ENCODE results near the gene RFC3.

- TF ChIP-seq, protein P1, sequence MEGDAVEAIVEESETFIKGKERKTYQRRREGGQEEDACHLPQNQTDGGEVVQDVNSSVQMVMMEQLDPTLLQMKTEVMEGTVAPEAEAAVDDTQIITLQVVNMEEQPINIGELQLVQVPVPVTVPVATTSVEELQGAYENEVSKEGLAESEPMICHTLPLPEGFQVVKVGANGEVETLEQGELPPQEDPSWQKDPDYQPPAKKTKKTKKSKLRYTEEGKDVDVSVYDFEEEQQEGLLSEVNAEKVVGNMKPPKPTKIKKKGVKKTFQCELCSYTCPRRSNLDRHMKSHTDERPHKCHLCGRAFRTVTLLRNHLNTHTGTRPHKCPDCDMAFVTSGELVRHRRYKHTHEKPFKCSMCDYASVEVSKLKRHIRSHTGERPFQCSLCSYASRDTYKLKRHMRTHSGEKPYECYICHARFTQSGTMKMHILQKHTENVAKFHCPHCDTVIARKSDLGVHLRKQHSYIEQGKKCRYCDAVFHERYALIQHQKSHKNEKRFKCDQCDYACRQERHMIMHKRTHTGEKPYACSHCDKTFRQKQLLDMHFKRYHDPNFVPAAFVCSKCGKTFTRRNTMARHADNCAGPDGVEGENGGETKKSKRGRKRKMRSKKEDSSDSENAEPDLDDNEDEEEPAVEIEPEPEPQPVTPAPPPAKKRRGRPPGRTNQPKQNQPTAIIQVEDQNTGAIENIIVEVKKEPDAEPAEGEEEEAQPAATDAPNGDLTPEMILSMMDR (conservative IDR thresholded peaks at IDR 0.05), result no peak
- no peak for TF ChIP-seq EZH2 (IDR thresholded peaks at IDR 0.05; ENCODE audit: low read depth)
Measured at GRCh38 chr13:33789066-33789606, 28.8 kb upstream of the RFC3 start.

All from PC-9 (cell line).